Activated T-cell treated with anti-CD3 and anti-CD28 coated beads for 1 hour (primary cell): ENCODE results near the gene TPSAB1.
"Not testable (repeated sequence)": the region's sequence is repeated elsewhere in the genome, so short reads cannot be mapped to it uniquely, and the experiment has no call there.

Experiments
- DNase-seq: peaks from one replicate; pipeline ENCODE4 v3.0.0-alpha.2; 2020; ENCODE audit warnings: low read depth

The TPSAB1 gene

DNA sequence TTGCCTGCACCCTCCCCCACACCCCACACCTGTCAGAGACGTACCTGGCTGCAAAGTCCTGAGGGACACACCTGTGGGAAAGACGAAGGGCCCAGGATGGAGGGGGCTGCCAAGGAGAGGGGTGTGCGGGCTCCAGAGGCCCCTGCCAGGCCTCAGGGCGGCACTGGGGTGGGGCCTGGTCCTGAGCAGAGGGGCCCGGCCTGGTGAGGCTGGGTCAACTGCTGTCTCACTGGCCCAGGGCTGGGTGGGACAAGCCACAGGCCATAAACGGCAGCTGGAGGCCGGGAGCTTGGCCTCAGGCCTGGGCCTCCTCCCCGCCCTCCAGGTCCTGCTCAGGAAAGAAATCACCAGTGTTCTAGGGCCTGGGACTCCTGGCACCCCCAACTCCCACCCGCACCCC is 15.9 kb upstream of the TPSAB1 start:
- no peak for DNase-seq

GRCh38 chr16:1225051-1225451 is 15.5 kb upstream of the TPSAB1 start, which contains the start of gene TPSG1:
TPSG1 (minus strand) TSS chr16:1225268; CDS start chr16:1225252, 16 bp downstream.
- DNase-seq: no peak

DNA sequence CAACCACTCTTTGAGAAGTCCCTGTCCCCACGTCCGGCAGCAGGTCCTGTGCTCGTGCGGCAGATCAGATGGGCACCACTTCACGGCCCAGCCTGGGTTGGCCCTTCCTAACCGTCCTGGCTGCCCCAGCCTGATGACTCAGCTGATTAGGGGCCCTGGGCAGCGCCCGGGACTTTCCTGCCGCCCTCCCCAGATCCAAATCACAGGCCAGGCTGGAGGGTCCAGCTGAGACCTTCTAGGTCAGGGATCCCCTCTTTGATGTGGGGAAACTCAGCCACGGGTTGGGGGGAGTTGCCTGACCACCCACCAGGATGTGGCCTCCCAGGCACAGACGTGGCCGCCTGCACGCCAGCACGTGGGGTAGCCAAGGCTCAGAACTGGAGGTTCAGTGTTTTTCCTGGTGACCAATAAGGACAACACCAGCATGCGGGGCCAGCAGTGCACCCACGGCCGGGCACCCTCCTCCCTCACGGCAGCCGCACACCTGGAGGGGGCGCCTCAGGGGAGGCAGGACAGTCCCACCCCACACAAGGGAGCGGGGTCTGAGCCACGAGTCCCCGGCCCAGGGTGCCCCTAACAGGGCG is 14.7 kb upstream of the TPSAB1 start:
- not testable (repeated sequence) for DNase-seq

GRCh38 chr16:1226692-1227091 is 13.8 kb upstream of the TPSAB1 start:
- not testable (repeated sequence) for DNase-seq

GRCh38 chr16:1228227-1228626 is 12.3 kb upstream of the TPSAB1 start:
- DNase-seq: not testable (repeated sequence)

DNA sequence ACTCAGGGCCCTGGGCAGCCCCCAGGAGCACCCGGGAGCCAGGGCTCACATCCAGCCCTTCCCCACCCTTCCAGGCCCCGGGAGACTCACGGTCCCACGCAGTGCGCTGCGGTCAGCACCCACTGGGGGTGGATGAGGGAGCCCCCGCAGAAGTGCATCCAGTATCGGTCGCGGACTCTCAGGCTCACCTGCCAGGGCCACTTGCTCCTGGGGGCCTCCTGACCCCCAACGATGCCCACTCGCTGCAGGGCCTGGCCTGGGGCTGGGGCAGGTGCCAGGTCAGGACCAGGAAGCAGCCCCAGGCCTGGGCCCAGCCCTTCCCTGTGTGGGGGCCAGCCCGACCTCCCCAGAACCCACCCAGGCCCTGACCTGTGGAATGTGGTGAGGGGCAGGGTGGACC is 11.0 kb upstream of the TPSAB1 start:
- DNase-seq: not testable (repeated sequence)

GRCh38 chr16:1230084-1230470 is 10.4 kb upstream of the TPSAB1 start, which contains the start of gene TPSB2:
TPSB2 (minus strand) TSS chr16:1230184; CDS start chr16:1229951, 233 bp downstream.
- not testable (repeated sequence) for DNase-seq

DNA sequence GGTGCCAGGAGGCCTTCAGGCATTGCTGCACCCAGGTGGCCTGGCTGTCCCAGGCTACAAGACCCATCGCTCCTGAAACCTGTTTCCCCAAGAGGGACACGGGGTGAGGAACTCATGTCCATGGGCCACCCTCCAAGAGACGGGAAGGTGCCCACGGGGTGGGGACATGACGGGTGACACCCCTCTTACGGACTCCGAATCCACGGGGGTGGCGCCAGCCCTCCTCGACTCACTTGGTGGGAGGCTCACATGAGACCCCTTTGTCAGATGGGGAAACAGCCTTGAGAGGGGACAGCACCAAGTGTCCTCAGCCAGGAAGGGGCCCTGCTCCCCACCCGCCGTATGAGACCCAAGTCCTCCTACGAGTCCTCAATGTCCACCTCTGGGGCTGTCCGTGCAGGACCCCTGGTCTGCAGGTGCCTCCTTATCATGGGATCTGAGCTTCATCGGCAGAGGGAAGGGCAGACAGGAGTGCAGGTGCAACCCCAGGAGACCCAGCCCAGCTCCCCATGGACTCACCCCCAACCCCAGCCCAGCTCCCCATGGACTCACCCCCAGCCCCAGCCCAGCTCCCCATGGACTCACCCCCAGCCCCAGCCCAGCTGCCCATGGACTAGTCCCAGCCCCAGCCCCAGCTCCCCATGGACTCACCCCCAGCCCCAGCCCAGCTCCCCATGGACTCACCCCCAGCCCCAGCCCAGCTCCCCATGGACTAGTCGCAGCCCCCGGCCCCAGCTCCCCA is 9.9 kb upstream of the TPSAB1 start:
- DNase-seq: not testable (repeated sequence)

GRCh38 chr16:1231301-1231700 is 9.2 kb upstream of the TPSAB1 start:
- not testable (repeated sequence) for DNase-seq

DNA sequence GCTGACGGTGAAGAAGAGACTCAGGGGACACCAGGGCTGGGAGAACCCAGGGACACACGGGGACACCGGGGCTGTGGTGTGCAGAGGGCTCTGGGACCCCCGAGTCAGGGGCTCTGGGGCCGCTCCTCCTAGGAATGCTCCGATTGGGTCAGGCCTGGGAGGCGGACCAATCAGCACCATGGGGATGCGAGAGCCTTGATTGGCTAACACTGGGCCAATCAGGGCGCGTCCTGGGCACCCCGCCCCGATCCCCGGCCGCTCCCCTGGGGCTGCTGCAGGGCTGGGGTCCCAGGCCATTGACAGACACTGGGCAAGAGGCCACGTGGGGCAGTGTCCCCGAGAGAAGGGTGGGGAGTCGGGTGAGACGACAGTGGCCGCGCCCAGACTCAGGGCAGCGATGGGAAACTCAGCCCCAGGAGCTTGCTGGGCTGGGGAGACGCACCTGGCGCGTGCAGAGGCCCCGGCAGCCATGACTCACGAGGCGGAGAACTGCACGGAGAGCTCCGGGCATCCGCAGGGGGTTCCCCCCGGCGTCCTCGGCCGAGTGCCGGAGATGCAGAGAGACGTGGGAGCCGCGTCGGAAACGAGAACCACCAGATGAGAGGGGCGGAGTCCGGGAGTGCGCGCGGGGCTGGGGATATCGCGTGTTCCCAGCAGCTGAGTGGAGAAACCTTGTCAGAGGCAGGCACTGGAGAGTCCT is 8.3 kb upstream of the TPSAB1 start:
- not testable (repeated sequence) for DNase-seq

GRCh38 chr16:1236659-1237058 is 3.8 kb upstream of the TPSAB1 start:
- not testable (repeated sequence) for DNase-seq

- DNase-seq: no peak
Observed at GRCh38 chr16:1237990-1238389, 2.5 kb upstream of the TPSAB1 start.

- not testable (repeated sequence) for DNase-seq
Observed at GRCh38 chr16:1238909-1239308, 1.6 kb upstream of the TPSAB1 start.

DNA sequence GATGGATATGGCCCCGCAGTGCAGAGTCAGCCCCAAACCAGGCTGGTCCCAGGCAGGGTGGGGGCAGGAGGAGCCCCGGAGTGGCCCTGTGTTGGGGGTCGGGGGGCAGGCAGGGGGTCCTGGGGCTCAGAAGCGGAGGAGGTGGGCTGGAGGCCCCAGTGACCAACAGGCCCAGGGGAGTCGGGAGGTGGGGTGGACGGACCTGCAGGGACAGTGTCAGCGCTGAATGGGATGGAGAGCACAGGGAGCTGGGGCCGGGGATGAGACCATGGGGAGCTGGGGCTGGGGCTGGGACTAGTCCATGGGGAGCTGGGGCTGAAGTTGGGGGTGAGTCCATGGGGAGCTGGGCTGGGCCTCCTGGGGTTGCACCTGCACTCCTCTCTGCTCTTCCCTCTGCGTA is 930 bp upstream of the TPSAB1 start:
- not testable (repeated sequence) for DNase-seq

- DNase-seq: not testable (repeated sequence)
Observed at GRCh38 chr16:1241081-1241480, 576 bp downstream of the TPSAB1 start.

- not testable (repeated sequence) for DNase-seq
Observed at GRCh38 chr16:1243363-1243762, 2.9 kb downstream of the TPSAB1 start.

DNA sequence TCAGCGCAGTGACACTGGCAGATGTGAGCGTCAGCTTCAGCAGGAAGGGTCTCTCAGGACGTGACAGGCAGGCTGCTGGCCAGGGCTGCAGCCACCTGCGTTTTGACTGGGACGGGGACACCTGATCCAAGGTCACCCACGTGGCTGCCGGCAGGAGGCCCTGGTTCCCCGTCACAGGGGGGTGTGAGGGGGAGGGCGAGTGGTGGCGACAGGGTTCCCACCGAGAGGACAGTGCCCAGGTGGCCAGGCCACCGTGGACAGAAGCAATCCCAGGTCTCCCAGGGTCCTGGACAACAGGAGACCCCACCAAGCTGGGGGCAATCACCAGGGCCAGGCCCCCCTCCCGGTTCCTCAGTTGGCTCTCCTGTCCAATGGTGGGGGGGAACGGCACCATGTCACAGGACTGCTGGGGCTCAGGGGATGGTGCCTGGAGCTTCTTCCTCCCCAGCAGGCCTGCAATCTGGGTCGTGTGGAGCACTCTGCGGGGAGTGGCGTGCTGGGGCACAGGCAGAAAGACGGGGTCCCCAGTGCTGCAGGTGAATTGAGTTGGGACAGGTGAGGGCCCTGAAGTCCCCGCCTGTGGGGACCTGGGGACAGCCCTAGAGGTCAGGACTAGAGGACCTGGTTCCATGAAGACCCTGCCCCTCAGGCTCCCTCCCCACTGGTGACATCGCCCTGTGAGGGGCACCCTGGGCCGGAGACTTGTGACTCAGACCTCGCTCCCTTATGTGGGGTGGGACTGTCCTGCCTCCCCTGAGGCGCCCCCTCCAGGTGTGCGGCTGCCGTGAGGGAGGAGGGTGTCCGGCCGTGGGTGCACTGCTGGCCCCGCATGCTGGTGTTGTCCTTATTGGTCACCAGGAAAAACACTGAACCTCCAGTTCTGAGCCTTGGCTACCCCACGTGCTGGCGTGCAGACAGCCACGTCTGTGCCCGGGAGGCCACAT is 3.7 kb downstream of the TPSAB1 start:
- not testable (repeated sequence) for DNase-seq

- DNase-seq: no peak
Observed at GRCh38 chr16:1244881-1245280, 4.4 kb downstream of the TPSAB1 start.

DNA sequence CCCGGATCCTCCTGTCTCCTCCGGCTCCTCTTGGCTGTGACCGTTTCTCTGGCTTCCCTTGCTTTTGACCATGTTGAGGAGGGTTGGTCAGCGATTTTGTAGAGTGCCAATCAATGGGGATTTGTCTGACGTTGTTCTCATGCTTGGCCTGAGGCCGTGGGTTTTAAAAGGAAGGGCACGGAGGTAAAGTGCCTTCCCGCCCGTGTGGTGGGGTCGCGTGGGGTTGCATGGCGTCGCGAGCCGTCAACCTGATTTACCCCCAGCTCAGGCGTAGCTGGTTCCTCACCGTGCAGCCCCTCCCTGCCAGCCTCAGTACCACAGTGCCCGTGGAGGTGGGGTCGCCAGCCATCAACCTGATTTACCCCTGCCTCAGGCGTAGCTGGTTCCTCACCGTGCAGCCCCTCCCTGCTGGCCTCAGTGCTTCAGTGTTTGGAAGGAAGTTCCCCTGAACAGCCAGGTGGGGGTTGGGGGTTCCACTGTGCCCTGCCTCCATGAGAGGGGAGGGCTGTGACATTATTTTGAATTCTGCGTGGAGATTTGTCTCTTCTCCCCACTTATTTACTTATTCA is 5.0 kb downstream of the TPSAB1 start:
- DNase-seq: no peak

GRCh38 chr16:1247903-1248537 is 7.5 kb downstream of the TPSAB1 start:
- not testable (repeated sequence) for DNase-seq
